Measurements from ENCODE around the gene C13orf42.

Gene C13orf42

GRCh38 chr13:51044023-51044665 lies 66.9 kb downstream of the C13orf42 start:
- Histone ChIP-seq H3K9me3 (ENCODE audit: control insufficient read depth, insufficient read depth, low read length) (no peaks in the 10 kb centered on the region), H3K36me3 (ENCODE audit: control insufficient read depth, insufficient read depth, low read length) (no peaks in the 10 kb centered on the region), H3K27ac (ENCODE audit: low read depth, low read length) (no peak overlapping the region), H3K27me3 (ENCODE audit: control insufficient read depth, insufficient read depth, low read length) (no peaks in the 10 kb centered on the region), H3K9ac (ENCODE audit: low read depth, low read length) (no peak overlapping the region), H3K4me3 (ENCODE audit: low read depth, low read length) (no peak overlapping the region), H3K4me1 (ENCODE audit: control insufficient read depth, insufficient read depth, low read length) (no peaks in the 10 kb centered on the region)

GRCh38 chr13:51043310-51043709 lies 67.8 kb downstream of the C13orf42 start:
- Histone ChIP-seq H3K36me3 (ENCODE audit: control insufficient read depth, insufficient read depth, low read length) (no peaks in the 10 kb centered on the region), H3K27ac (ENCODE audit: low read depth, low read length) (no peak overlapping the region), H3K9me3 (ENCODE audit: control insufficient read depth, insufficient read depth, low read length) (no peaks in the 10 kb centered on the region), H3K4me3 (ENCODE audit: low read depth, low read length) (no peak overlapping the region), H3K4me1 (ENCODE audit: control insufficient read depth, insufficient read depth, low read length) (no peaks in the 10 kb centered on the region), H3K9ac (ENCODE audit: low read depth, low read length) (no peak overlapping the region), H3K27me3 (ENCODE audit: control insufficient read depth, insufficient read depth, low read length) (no peaks in the 10 kb centered on the region)

GRCh38 chr13:51041710-51042109 lies 69.4 kb downstream of the C13orf42 start:
- Histone ChIP-seq H3K4me3 (ENCODE audit: low read depth, low read length) (no peak overlapping the region), H3K9me3 (ENCODE audit: control insufficient read depth, insufficient read depth, low read length) (no peaks in the 10 kb centered on the region), H3K9ac (ENCODE audit: low read depth, low read length) (no peak overlapping the region), H3K27ac (ENCODE audit: low read depth, low read length) (no peak overlapping the region), H3K36me3 (ENCODE audit: control insufficient read depth, insufficient read depth, low read length) (no peaks in the 10 kb centered on the region), H3K27me3 (ENCODE audit: control insufficient read depth, insufficient read depth, low read length) (no peaks in the 10 kb centered on the region), H3K4me1 (ENCODE audit: control insufficient read depth, insufficient read depth, low read length) (no peaks in the 10 kb centered on the region)

GRCh38 chr13:51041126-51041525 lies 69.9 kb downstream of the C13orf42 start:
- Histone ChIP-seq H3K9me3 (ENCODE audit: control insufficient read depth, insufficient read depth, low read length) (no peaks in the 10 kb centered on the region), H3K4me1 (ENCODE audit: control insufficient read depth, insufficient read depth, low read length) (no peaks in the 10 kb centered on the region), H3K9ac (ENCODE audit: low read depth, low read length) (no peak overlapping the region), H3K36me3 (ENCODE audit: control insufficient read depth, insufficient read depth, low read length) (no peaks in the 10 kb centered on the region), H3K27me3 (ENCODE audit: control insufficient read depth, insufficient read depth, low read length) (no peaks in the 10 kb centered on the region), H3K4me3 (ENCODE audit: low read depth, low read length) (no peak overlapping the region), H3K27ac (ENCODE audit: low read depth, low read length) (no peak overlapping the region)

- H3K36me3 ChIP-seq (ENCODE audit: control insufficient read depth, insufficient read depth, low read length) = no peaks in the 10 kb centered on the region
- no peaks in the 10 kb centered on the region for H3K4me1 ChIP-seq (ENCODE audit: control insufficient read depth, insufficient read depth, low read length)
- no peak overlapping the region for H3K27ac ChIP-seq (ENCODE audit: low read depth, low read length)
- no peaks in the 10 kb centered on the region for H3K27me3 ChIP-seq (ENCODE audit: control insufficient read depth, insufficient read depth, low read length)
- H3K4me3 ChIP-seq (ENCODE audit: low read depth, low read length) = no peak overlapping the region
- no peak overlapping the region for H3K9ac ChIP-seq (ENCODE audit: low read depth, low read length)
- no peaks in the 10 kb centered on the region for H3K9me3 ChIP-seq (ENCODE audit: control insufficient read depth, insufficient read depth, low read length)
Measured at GRCh38 chr13:51040431-51040830, 70.6 kb downstream of the C13orf42 start.

- Histone ChIP-seq H3K27ac (ENCODE audit: low read depth, low read length) (no peak overlapping the region), H3K4me3 (ENCODE audit: low read depth, low read length) (no peak overlapping the region), H3K9me3 (ENCODE audit: control insufficient read depth, insufficient read depth, low read length) (no peaks in the 10 kb centered on the region), H3K36me3 (ENCODE audit: control insufficient read depth, insufficient read depth, low read length) (no peaks in the 10 kb centered on the region), H3K9ac (ENCODE audit: low read depth, low read length) (no peak overlapping the region), H3K4me1 (ENCODE audit: control insufficient read depth, insufficient read depth, low read length) (peaks cover 6% of the 10 kb centered on the region; the same call in 1 of the 2 replicates), H3K27me3 (ENCODE audit: control insufficient read depth, insufficient read depth, low read length) (no peaks in the 10 kb centered on the region)
Measured at GRCh38 chr13:51036418-51036817, 74.7 kb downstream of the C13orf42 start.

GRCh38 chr13:51035978-51036377 lies 75.1 kb downstream of the C13orf42 start:
- H3K9me3 ChIP-seq (ENCODE audit: control insufficient read depth, insufficient read depth, low read length) = no peaks in the 10 kb centered on the region
- no peak overlapping the region for H3K27ac ChIP-seq (ENCODE audit: low read depth, low read length)
- no peak overlapping the region for H3K4me3 ChIP-seq (ENCODE audit: low read depth, low read length)
- H3K4me1 ChIP-seq (ENCODE audit: control insufficient read depth, insufficient read depth, low read length) = peaks cover 6% of the 10 kb centered on the region; the same call in 1 of the 2 replicates
- no peaks in the 10 kb centered on the region for H3K36me3 ChIP-seq (ENCODE audit: control insufficient read depth, insufficient read depth, low read length)
- H3K9ac ChIP-seq (ENCODE audit: low read depth, low read length) = no peak overlapping the region
- H3K27me3 ChIP-seq (ENCODE audit: control insufficient read depth, insufficient read depth, low read length) = no peaks in the 10 kb centered on the region

- H3K4me1 ChIP-seq (ENCODE audit: control insufficient read depth, insufficient read depth, low read length) = peaks cover 6% of the 10 kb centered on the region; the same call in 1 of the 2 replicates
- H3K27ac ChIP-seq (ENCODE audit: low read depth, low read length) = no peak overlapping the region
- no peaks in the 10 kb centered on the region for H3K27me3 ChIP-seq (ENCODE audit: control insufficient read depth, insufficient read depth, low read length)
- H3K4me3 ChIP-seq (ENCODE audit: low read depth, low read length) = no peak overlapping the region
- no peaks in the 10 kb centered on the region for H3K9me3 ChIP-seq (ENCODE audit: control insufficient read depth, insufficient read depth, low read length)
- no peak overlapping the region for H3K9ac ChIP-seq (ENCODE audit: low read depth, low read length)
- no peaks in the 10 kb centered on the region for H3K36me3 ChIP-seq (ENCODE audit: control insufficient read depth, insufficient read depth, low read length)
Measured at GRCh38 chr13:51035469-51035868, 75.6 kb downstream of the C13orf42 start.

- H3K9ac ChIP-seq (ENCODE audit: low read depth, low read length) = no peak overlapping the region
- H3K27me3 ChIP-seq (ENCODE audit: control insufficient read depth, insufficient read depth, low read length) = no peaks in the 10 kb centered on the region
- no peak overlapping the region for H3K4me3 ChIP-seq (ENCODE audit: low read depth, low read length)
- H3K27ac ChIP-seq (ENCODE audit: low read depth, low read length) = no peak overlapping the region
- no peaks in the 10 kb centered on the region for H3K9me3 ChIP-seq (ENCODE audit: control insufficient read depth, insufficient read depth, low read length)
- no peaks in the 10 kb centered on the region for H3K36me3 ChIP-seq (ENCODE audit: control insufficient read depth, insufficient read depth, low read length)
- peaks cover 6% of the 10 kb centered on the region; the same call in 1 of the 2 replicates for H3K4me1 ChIP-seq (ENCODE audit: control insufficient read depth, insufficient read depth, low read length)
Measured at GRCh38 chr13:51034906-51035305, 76.2 kb downstream of the C13orf42 start.

- no peaks in the 10 kb centered on the region for H3K36me3 ChIP-seq (ENCODE audit: control insufficient read depth, insufficient read depth, low read length)
- no peak overlapping the region for H3K9ac ChIP-seq (ENCODE audit: low read depth, low read length)
- H3K4me1 ChIP-seq (ENCODE audit: control insufficient read depth, insufficient read depth, low read length) = peaks cover 6% of the 10 kb centered on the region; the same call in 1 of the 2 replicates
- H3K27me3 ChIP-seq (ENCODE audit: control insufficient read depth, insufficient read depth, low read length) = no peaks in the 10 kb centered on the region
- no peak overlapping the region for H3K27ac ChIP-seq (ENCODE audit: low read depth, low read length)
- H3K4me3 ChIP-seq (ENCODE audit: low read depth, low read length) = no peak overlapping the region
- no peaks in the 10 kb centered on the region for H3K9me3 ChIP-seq (ENCODE audit: control insufficient read depth, insufficient read depth, low read length)
Measured at GRCh38 chr13:51033421-51034185, 77.5 kb downstream of the C13orf42 start.

GRCh38 chr13:51032831-51033230 lies 78.2 kb downstream of the C13orf42 start:
- H3K27me3 ChIP-seq (ENCODE audit: control insufficient read depth, insufficient read depth, low read length) = no peaks in the 10 kb centered on the region
- H3K4me1 ChIP-seq (ENCODE audit: control insufficient read depth, insufficient read depth, low read length) = peaks cover 6% of the 10 kb centered on the region; the same call in 1 of the 2 replicates
- H3K9me3 ChIP-seq (ENCODE audit: control insufficient read depth, insufficient read depth, low read length) = no peaks in the 10 kb centered on the region
- H3K4me3 ChIP-seq (ENCODE audit: low read depth, low read length) = no peak overlapping the region
- H3K36me3 ChIP-seq (ENCODE audit: control insufficient read depth, insufficient read depth, low read length) = no peaks in the 10 kb centered on the region
- no peak overlapping the region for H3K9ac ChIP-seq (ENCODE audit: low read depth, low read length)
- no peak overlapping the region for H3K27ac ChIP-seq (ENCODE audit: low read depth, low read length)
